Activated CD8-positive, alpha-beta T cell treated with anti-CD3 and anti-CD28 coated beads for 36 hours (primary cell): Measurements from ENCODE around the gene FBXO47. TPM values are rescaled to one million over a fixed set of nuclear protein-coding genes. Genes with fewer than 3 reads are reported as not detected.

Experiments used
- ATAC-seq: fragments of 200-7000 bp; cut with Tn5 transposase; one replicate; pipeline ENCODE4 v1.10.0; 2021; ENCODE audit warnings: mild to moderate bottlenecking, moderate library complexity
- CTCF ChIA-PET: fragments of 350-600 bp; sonication (Branson Sonifier 250); formaldehyde crosslinking; loops from one replicate; lab custom pipeline; 2021; ENCODE audit warnings: antibody characterized with exemption; lab: Charles Lee
- POLR2A ChIA-PET: fragments of 350-600 bp; sonication (Branson Sonifier 250); formaldehyde crosslinking; loops from one replicate; lab custom pipeline; 2021; ENCODE audit warnings: antibody characterized with exemption; lab: Charles Lee
- DNase-seq: peaks from one replicate; pipeline ENCODE4 v3.0.0-alpha.2; 2020
- H3K27ac Mint-ChIP-seq: one replicate; pipeline ENCODE4 v1.8.0; 2021; ENCODE audit warnings: mild to moderate bottlenecking, mixed read lengths
- H3K27me3 Mint-ChIP-seq: one replicate; pipeline ENCODE4 v1.8.0; 2021; ENCODE audit warnings: mixed read lengths
- H3K36me3 Mint-ChIP-seq: one replicate; pipeline ENCODE4 v1.8.0; 2021; ENCODE audit warnings: low read depth, mixed read lengths
- H3K4me1 Mint-ChIP-seq: one replicate; pipeline ENCODE4 v1.8.0; 2021; ENCODE audit warnings: low read depth, mixed read lengths
- H3K4me3 Mint-ChIP-seq: one replicate; pipeline ENCODE4 v1.8.0; 2021; ENCODE audit warnings: mild to moderate bottlenecking, moderate library complexity, mixed read lengths
- H3K9me3 Mint-ChIP-seq: one replicate; pipeline ENCODE4 v1.8.0; 2021; ENCODE audit warnings: mixed read lengths
- intact Hi-C: fragments of 100-400 bp; cut with micrococcal nuclease; formaldehyde crosslinking; loops from one replicate; pipeline ENCODE4 v1.10.0; 2022
- total RNA-seq, 2 experiments: library from RNA; stranded (reverse); gene quantifications; one replicate each; pipeline ENCODE4 v1.2.3, GENCODE V29; 2021
- TF ChIP-seq, protein P1 (sequence below): fragments of 200-600 bp; IDR thresholded peaks from one replicate; pipeline ENCODE4 v1.8.0; 2022; ENCODE audit warnings: antibody characterized with exemption, mild to moderate bottlenecking

FBXO47 gene
- total RNA-seq, 2 experiments from 2014 or later, result not detected

DNA sequence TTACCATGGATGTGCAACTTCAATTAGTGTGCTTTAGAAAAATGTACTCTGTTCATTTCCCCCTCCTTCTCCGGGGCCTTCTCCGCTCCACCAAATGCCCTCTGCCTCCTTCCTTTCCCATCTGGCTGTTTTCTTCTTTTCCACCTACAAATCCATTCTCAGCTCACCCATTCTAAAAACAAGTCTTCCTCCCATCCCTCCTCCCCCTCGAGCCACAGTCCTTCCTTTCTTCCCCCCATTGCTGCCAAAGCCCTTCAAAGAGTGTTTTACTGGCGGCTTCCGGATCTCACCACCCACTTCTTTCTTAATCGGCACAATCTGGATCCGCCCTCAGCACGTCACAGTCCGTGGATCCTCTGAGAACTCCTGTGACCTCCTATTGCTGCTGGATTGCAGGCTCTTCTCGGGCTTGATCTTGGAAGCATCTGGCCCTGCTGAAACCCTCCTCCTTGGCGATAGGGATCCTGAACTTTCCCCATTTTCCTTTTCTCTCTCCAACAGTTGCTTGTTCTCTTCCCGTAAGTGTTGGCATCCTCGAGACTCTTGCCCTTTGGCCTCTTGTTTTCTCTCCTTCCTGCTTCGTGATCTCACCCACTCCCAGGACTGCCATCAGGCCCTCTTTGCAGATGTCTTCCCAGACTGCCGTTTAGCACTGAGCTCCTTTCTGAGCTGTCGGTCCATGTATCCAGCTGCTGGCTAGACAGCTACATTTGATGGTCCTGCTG is 36.0 kb upstream of the FBXO47 start:
- Mint-ChIP-seq H3K4me1 (peaks cover 26% of the 10 kb centered on the region), H3K4me3 (no peak overlapping the region), H3K27me3 (no peaks in the 10 kb centered on the region), H3K9me3 (no peaks in the 10 kb centered on the region), H3K36me3 (no peaks in the 10 kb centered on the region), H3K27ac (peak overlapping the region; percentile 66)
- CTCF ChIA-PET, result interaction anchor here (1.1 to 2.4 kb wide), 4 partner anchors 20 to 172 kb away, joined by 3 to 9 read pairs (median 5); no protein-coding TSS in a partner anchor
- POLR2A ChIA-PET, result interaction anchor here (0.6 to 0.7 kb wide), 2 partner anchors 48 to 324 kb away, joined by 3 read pairs; no protein-coding TSS in a partner anchor
- intact Hi-C loops, result no loop called here
- peak; percentile 72 for DNase-seq
- peak; percentile 89 for ATAC-seq
- TF ChIP-seq, protein P1, sequence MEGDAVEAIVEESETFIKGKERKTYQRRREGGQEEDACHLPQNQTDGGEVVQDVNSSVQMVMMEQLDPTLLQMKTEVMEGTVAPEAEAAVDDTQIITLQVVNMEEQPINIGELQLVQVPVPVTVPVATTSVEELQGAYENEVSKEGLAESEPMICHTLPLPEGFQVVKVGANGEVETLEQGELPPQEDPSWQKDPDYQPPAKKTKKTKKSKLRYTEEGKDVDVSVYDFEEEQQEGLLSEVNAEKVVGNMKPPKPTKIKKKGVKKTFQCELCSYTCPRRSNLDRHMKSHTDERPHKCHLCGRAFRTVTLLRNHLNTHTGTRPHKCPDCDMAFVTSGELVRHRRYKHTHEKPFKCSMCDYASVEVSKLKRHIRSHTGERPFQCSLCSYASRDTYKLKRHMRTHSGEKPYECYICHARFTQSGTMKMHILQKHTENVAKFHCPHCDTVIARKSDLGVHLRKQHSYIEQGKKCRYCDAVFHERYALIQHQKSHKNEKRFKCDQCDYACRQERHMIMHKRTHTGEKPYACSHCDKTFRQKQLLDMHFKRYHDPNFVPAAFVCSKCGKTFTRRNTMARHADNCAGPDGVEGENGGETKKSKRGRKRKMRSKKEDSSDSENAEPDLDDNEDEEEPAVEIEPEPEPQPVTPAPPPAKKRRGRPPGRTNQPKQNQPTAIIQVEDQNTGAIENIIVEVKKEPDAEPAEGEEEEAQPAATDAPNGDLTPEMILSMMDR, result no peak

DNA sequence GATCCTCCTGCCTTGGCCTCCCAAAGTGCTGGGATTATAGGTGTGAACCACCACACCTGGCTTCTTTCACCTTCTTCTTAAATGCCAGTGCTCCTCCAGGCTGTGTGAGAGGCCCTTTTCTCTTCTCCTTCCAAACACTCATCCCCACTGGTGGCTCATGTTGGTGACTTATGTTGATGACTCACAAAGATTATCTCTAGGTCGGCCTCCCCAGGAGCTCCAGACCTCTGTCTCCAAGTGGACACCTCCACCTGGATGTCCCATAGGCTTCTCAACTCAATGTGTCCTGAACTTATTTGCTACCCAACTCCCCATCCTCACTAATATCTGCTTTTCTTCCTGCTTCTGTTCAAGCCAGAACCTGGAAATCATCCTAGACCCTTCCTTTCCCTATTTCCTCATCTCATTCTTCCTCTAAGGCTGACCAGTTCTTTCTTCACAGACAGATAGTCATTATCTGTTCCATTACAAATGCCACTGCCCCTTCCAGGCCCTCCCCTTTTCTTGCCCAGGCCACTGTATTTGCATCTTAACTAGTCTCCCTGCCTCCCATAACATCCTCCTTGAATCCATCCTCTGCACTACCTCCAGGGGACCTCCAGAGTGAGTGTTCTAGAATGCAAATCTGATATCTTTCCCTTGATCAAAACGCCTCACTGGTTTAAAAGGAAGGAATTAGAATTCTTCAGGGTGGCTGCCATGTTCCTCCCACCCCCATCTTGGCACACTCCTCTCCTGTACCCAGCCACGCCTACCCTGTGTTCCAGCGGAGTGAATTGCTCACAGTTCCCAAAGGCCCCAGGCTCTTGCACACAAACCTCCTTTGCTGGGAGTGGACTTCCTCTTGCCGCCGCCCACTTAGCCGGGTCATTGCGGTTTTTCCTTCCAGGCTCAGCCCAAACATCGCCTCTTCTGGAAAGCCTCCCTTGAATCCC is 34.8 kb upstream of the FBXO47 start:
- H3K27me3 Mint-ChIP-seq, result no peaks in the 10 kb centered on the region
- TF ChIP-seq, protein P1, result no peak
- no peak for ATAC-seq
- peaks cover 2% of the 10 kb centered on the region for H3K9me3 Mint-ChIP-seq
- CTCF ChIA-PET, result interaction anchor here (1.2 to 2.5 kb wide), 4 partner anchors 19 to 163 kb away, joined by 4 to 15 read pairs (median 8); no protein-coding TSS in a partner anchor
- no peaks in the 10 kb centered on the region for H3K36me3 Mint-ChIP-seq
- H3K27ac Mint-ChIP-seq, result no peak overlapping the region
- no peak overlapping the region for H3K4me3 Mint-ChIP-seq
- peaks cover 26% of the 10 kb centered on the region for H3K4me1 Mint-ChIP-seq
- no peak for DNase-seq
- POLR2A ChIA-PET, result interaction anchor here (0.6 kb wide), 1 partner anchor 51 kb away, joined by 3 read pairs; no protein-coding TSS in a partner anchor
- intact Hi-C loops, result no loop called here

DNA sequence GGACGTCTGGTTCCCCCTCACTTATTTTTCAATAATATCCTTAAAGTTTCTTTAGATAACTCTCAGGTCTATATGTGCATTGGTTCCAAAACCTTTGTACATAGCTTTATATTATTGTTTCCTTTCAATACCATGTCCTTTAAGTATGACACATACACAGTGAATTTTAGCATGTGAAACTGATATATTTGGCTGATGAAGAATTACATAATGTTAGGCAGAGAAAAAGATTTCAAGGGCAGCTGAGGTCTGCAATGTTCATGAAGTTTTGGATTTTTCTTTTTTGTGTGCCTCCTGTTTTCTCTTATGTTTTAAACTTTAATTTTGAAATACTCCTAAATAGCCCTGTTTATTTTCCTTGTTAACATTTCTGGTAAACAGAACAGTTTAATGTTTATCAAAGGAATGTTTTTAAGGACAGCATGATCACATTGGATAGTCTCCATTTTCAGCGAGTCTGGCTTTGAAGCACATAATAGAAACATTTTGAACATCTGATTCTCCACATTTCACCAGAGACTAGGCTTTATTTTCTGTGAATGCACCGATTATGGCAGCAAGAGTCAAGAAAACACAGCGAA is 32.9 kb upstream of the FBXO47 start:
- intact Hi-C loops, result no loop called here
- Mint-ChIP-seq H3K4me3 (no peak overlapping the region), H3K36me3 (peaks cover 1% of the 10 kb centered on the region), H3K9me3 (peaks cover 6% of the 10 kb centered on the region), H3K27ac (no peak overlapping the region), H3K4me1 (peaks cover 26% of the 10 kb centered on the region), H3K27me3 (no peaks in the 10 kb centered on the region)
- ChIA-PET CTCF (interaction anchor here (0.9 to 2.5 kb wide), 5 partner anchors 17 to 244 kb away, joined by 3 to 15 read pairs (median 4); no protein-coding TSS in a partner anchor), POLR2A (interaction anchor here (0.7 kb wide), 1 partner anchor 86 kb away, joined by 3 read pairs; no protein-coding TSS in a partner anchor)
- DNase-seq, result no peak
- no peak for ATAC-seq
- TF ChIP-seq, protein P1, result no peak

DNA sequence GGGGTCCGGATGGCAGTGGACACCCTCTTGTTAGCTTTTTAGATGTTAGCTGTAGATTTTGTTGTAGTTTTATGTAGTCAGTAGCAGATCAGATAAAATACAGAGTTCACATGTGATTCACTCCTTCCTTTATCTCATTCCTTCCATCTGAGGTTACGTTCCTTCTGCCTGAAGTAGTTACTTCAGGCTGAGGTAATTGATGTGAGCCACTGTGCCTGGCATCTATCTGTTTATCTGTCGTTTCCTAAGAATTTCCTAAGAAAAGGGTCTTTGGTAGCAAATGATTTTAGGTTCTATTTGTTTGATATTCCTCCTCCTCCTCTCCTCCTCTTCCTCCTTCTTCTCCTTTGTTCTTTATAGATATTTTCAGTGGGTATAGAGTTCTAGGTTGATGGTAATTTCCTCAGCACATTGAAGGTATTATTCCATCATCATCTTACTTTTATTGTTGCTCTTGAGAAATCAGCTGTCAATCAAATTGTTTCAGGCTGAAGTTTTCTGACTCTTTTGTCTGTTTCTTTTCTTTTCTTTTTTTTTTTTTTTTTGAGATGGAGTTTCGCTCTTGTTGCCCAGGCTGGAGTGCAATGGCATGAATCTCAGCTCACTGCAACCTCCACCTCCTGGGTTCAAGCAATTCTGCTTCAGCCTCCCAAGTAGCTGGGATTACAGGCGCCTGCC is 29.6 kb upstream of the FBXO47 start:
- intact Hi-C loops, result no loop called here

More for the DNA sequence above, 29.6 kb upstream of the FBXO47 start:
- no peak overlapping the region for H3K4me3 Mint-ChIP-seq
- no peaks in the 10 kb centered on the region for H3K27me3 Mint-ChIP-seq
- no peak overlapping the region for H3K27ac Mint-ChIP-seq
- H3K9me3 Mint-ChIP-seq, result peaks cover 6% of the 10 kb centered on the region
- ChIA-PET CTCF (interaction anchor here (1.2 to 1.6 kb wide), 3 partner anchors 14 to 239 kb away, joined by 3 to 6 read pairs (median 4); no protein-coding TSS in a partner anchor), POLR2A (no interaction called here)
- peaks cover 1% of the 10 kb centered on the region for H3K36me3 Mint-ChIP-seq
- TF ChIP-seq, protein P1, result no peak
- DNase-seq, result no peak
- H3K4me1 Mint-ChIP-seq, result peaks cover 3% of the 10 kb centered on the region
- no peak for ATAC-seq
